GM19463 (cell line): ENCODE results near the gene TMUB1.

ENCODE experiments used
- ATAC-seq: cut with Tn5 transposase; IDR thresholded peaks from one replicate; pipeline ENCODE4 v1.9.1; 2021; ENCODE audit warnings: mild to moderate bottlenecking, moderate library complexity; ENCODE audit not compliant: unreplicated experiment

TMUB1 gene

GRCh38 chr7:151104411-151105235 lies 21.3 kb upstream of the TMUB1 start:
- no peak for ATAC-seq

- ATAC-seq = no peak
Measured at GRCh38 chr7:151103973-151104372, 20.7 kb upstream of the TMUB1 start.

- ATAC-seq = no peak
Measured at GRCh38 chr7:151102991-151103390, 19.7 kb upstream of the TMUB1 start.

GRCh38 chr7:151101621-151102396 lies 18.5 kb upstream of the TMUB1 start:
- no peak for ATAC-seq

- no peak for ATAC-seq
Measured at GRCh38 chr7:151100921-151101320, 17.6 kb upstream of the TMUB1 start.

- no peak for ATAC-seq
Measured at GRCh38 chr7:151099486-151100211, 16.4 kb upstream of the TMUB1 start.

- no peak for ATAC-seq
Measured at GRCh38 chr7:151095828-151096475, 12.7 kb upstream of the TMUB1 start.

GRCh38 chr7:151095123-151095797 lies 12.0 kb upstream of the TMUB1 start:
- ATAC-seq = no peak

GRCh38 chr7:151094675-151095074 lies 11.4 kb upstream of the TMUB1 start:
- no peak for ATAC-seq

GRCh38 chr7:151093748-151094147 lies 10.5 kb upstream of the TMUB1 start:
- no peak for ATAC-seq

- ATAC-seq = no peak
Measured at GRCh38 chr7:151091988-151092387, 8.7 kb upstream of the TMUB1 start.

GRCh38 chr7:151091431-151091830 lies 8.1 kb upstream of the TMUB1 start:
- ATAC-seq = no peak

GRCh38 chr7:151091003-151091402 lies 7.7 kb upstream of the TMUB1 start:
- ATAC-seq = no peak

GRCh38 chr7:151089893-151090730 lies 6.8 kb upstream of the TMUB1 start:
- ATAC-seq = no peak

GRCh38 chr7:151088856-151089699 lies 5.8 kb upstream of the TMUB1 start:
- ATAC-seq = no peak

GRCh38 chr7:151088019-151088855 lies 4.9 kb upstream of the TMUB1 start:
- ATAC-seq = no peak

- peak; percentile 27 for ATAC-seq
Measured at GRCh38 chr7:151087245-151088018, 4.1 kb upstream of the TMUB1 start.
